HUES6 (cell line): ENCODE results near the gene RAD51B.

Experiments
- H3K27ac ChIP-seq: 2 replicates; pipeline ENCODE4 v1.7.0; 2013; ENCODE audit warnings: low read depth, mild to moderate bottlenecking, low read length, inconsistent platforms
- H3K27me3 ChIP-seq: 2 replicates; pipeline ENCODE4 v1.6.1; 2013; ENCODE audit warnings: low read length; ENCODE audit not compliant: control insufficient read depth, insufficient read depth
- H3K36me3 ChIP-seq: 2 replicates; pipeline ENCODE4 v1.6.1; 2013; ENCODE audit warnings: low read length; ENCODE audit not compliant: control insufficient read depth, insufficient read depth
- H3K4me1 ChIP-seq: 2 replicates; pipeline ENCODE4 v1.6.1; 2013; ENCODE audit warnings: low read length; ENCODE audit not compliant: control insufficient read depth, insufficient read depth
- H3K4me3 ChIP-seq: 2 replicates; pipeline ENCODE4 v1.5.1; 2013; ENCODE audit warnings: low read depth, low read length
- H3K9ac ChIP-seq: one replicate; pipeline ENCODE4 v1.6.1; 2013; ENCODE audit warnings: mild to moderate bottlenecking, low read length
- H3K9me3 ChIP-seq: 2 replicates; pipeline ENCODE4 v1.6.1; 2013; ENCODE audit warnings: low read depth, low read length; ENCODE audit not compliant: control insufficient read depth, insufficient read depth

RAD51B gene

DNA sequence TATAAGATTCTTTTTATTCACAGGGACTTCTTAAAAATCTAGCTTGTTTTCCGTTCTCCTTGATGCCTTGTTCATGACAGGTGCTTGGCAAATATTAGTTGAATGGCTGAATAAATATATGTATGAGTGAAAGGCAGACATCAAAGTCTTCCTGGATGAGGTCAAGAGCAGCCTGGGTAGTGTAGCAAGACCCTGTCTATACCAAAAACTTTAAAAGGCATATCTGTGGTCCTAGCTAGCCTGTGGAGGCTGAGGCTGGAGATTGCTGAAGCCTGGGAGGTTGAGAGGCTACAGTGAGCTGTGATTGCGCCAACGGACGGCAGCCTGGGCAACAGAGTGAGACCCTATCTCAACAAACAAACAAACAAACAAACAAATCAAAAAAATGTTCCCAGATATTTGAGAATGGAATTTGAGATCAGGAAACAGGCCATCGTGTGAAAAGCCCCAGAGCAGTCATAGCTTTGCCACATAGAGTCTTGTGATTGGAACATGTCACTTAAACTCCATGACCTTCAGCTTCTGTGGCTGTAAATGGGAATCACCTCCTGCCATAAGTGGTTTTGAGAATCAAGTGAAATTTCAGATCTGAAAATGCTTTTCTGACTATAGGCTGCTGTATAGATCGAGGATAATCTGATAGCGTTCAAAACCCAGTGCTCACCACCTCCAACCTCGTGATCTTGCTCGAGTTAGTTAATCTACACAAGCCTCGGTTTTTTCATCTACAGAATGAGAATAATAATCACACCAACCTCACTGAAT, 908.9 kb downstream of the RAD51B start:
- Histone ChIP-seq H3K9ac (no peak overlapping the region), H3K36me3 (no peaks in the 10 kb centered on the region)

DNA sequence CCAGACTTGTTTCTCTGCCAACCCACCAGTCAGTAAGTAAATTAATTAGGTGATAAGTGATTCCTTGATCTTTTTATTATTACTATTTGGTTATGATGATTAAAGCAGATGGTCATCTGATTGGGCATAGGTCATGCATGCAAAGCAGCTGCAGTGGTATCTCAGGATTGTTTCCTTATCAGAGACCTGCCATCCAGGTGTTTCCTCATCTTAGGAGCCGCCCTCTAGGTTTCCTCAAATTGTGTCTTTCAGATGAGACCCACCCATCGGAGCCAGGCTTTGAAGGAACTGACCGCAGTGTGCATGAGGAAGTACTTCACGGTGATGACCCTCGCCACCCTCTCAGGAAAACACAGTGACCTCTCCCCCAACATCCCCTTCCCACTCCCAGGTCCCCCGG, 910.0 kb downstream of the RAD51B start:
- no peak overlapping the region for H3K4me3 ChIP-seq
- H3K27ac ChIP-seq = no peak overlapping the region
- peaks cover 12% of the 10 kb centered on the region for H3K4me1 ChIP-seq
- H3K9ac ChIP-seq = no peak overlapping the region
- no peaks in the 10 kb centered on the region for H3K27me3 ChIP-seq
- H3K36me3 ChIP-seq = no peaks in the 10 kb centered on the region
- no peaks in the 10 kb centered on the region for H3K9me3 ChIP-seq

More for the DNA sequence above, 908.9 kb downstream of the RAD51B start:
- H3K4me1 ChIP-seq = peaks cover 12% of the 10 kb centered on the region
- H3K27ac ChIP-seq = no peak overlapping the region
- H3K9me3 ChIP-seq = no peaks in the 10 kb centered on the region
- no peaks in the 10 kb centered on the region for H3K27me3 ChIP-seq
- H3K4me3 ChIP-seq = no peak overlapping the region

DNA sequence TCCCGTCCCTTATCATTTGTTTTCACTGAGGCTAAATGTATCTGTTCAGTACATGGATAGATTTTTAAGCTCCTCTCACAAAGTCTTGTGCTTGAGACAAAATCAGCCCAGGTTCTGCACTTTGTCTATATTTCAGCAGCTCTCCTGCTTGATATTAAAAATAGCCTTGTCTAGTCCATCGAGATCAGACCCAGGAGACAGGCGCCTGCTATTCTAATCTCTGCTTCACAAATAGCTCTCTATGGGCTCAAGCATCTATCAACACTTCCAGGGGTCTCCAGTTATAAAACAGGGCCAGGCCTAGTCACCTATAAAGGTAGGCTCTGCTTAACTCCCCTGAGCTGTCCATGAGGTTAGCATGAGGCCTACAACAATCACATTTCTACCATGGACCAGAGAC, 910.8 kb downstream of the RAD51B start:
- Histone ChIP-seq H3K27ac (no peak overlapping the region), H3K9ac (no peak overlapping the region), H3K4me3 (no peak overlapping the region), H3K27me3 (no peaks in the 10 kb centered on the region), H3K4me1 (peaks cover 12% of the 10 kb centered on the region), H3K9me3 (no peaks in the 10 kb centered on the region), H3K36me3 (no peaks in the 10 kb centered on the region)

DNA sequence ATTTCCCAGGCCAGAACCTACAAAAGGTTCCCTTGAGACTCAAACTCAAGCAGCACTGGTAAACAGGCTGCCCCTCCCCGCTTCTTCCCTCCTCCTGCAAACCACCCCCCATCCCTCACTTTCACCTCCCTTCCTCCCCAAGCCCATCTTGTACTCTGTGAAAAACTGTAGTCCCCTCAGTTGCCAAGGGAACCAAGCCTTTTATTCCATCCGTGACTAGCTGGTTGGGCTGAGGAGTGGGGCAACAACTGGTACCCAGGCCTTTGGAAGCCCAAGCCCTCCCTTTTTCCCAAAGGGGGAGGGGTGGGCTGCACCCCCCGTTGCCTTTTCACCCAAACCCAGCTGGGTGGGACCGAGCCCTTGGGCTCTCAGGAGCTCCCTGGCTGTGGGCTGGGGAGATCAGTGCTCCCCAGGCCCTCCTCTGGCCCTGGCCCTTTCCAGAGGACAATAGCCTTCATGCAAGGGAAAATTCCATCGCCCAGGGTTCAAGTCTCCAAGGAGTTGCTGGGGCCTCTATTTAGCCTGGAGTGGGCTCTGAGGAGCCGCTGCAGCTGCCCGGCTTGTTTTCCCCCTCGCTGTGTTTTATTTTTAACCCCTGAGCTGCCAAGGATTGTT, 911.3 kb downstream of the RAD51B start:
- Histone ChIP-seq H3K27ac (no peak overlapping the region), H3K4me1 (peaks cover 12% of the 10 kb centered on the region), H3K4me3 (no peak overlapping the region), H3K9me3 (no peaks in the 10 kb centered on the region), H3K9ac (no peak overlapping the region), H3K27me3 (no peaks in the 10 kb centered on the region), H3K36me3 (no peaks in the 10 kb centered on the region)

DNA sequence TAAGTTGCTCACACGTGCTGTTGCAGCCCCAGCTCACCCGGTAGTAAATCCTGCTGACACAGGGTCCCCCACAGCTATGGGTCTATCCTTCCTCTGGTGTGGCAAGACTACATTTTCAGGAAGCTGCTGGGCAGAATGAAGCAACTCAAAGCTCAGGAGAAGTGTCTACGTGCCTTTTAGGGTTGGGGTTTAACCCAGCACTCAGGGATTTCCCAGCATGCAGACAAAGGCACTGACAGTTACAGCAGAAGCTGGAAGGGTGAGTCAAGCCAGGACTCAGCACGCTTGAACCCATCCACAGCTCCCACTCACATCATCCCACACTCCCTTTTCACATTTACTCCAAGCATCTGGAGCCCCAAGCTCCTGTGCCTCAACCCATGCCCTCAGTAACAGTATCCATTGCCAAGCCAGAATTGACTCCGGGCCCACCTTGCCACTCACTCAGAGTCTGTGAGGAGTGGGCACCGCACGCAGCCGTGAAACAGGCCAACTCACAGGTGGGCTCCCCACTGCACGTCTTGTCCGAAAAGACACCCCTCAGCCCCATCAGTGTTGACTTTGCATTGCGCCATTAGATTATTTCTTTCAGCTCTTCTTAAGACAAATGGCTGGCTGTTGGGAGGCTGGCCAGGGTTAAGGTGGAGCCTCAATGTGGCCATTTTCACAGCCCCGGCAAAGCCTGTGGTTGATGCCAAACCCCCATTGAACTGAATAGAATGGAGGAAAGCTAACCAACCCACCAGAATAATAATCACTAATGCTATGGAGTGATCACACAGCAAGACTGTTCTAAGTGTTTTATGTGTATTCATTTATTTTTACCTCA, 913.7 kb downstream of the RAD51B start:
- H3K27ac ChIP-seq = no peak overlapping the region
- no peaks in the 10 kb centered on the region for H3K27me3 ChIP-seq
- H3K4me3 ChIP-seq = no peak overlapping the region
- no peak overlapping the region for H3K9ac ChIP-seq
- H3K9me3 ChIP-seq = no peaks in the 10 kb centered on the region
- H3K36me3 ChIP-seq = no peaks in the 10 kb centered on the region
- peaks cover 12% of the 10 kb centered on the region for H3K4me1 ChIP-seq

DNA sequence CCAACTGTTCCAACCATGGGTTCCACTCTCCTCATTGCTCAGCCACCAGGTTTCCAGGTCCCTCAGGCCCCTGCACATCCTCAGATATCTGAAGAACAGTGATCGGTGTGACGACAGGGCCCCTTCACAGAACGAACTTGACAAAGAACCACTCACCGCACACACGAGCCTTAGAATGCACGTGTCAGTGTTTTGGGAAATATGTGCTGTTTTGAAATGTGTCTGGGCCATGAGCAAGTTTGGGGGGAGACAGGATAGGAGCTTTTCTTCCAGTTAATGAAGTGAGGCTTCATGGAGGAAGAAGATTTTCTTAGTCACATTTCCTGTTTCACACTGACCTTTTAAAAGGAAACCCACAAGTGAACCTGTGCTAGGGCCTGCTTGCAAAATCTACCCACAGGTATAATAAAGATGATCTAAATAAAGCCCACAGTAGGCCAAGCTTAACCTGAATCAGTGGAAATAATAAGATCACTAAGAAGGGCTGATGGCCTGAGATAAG, 914.7 kb downstream of the RAD51B start:
- H3K36me3 ChIP-seq = no peaks in the 10 kb centered on the region
- no peaks in the 10 kb centered on the region for H3K27me3 ChIP-seq
- no peak overlapping the region for H3K27ac ChIP-seq
- H3K4me1 ChIP-seq = peaks cover 12% of the 10 kb centered on the region
- H3K9me3 ChIP-seq = no peaks in the 10 kb centered on the region
- H3K9ac ChIP-seq = no peak overlapping the region
- no peak overlapping the region for H3K4me3 ChIP-seq

DNA sequence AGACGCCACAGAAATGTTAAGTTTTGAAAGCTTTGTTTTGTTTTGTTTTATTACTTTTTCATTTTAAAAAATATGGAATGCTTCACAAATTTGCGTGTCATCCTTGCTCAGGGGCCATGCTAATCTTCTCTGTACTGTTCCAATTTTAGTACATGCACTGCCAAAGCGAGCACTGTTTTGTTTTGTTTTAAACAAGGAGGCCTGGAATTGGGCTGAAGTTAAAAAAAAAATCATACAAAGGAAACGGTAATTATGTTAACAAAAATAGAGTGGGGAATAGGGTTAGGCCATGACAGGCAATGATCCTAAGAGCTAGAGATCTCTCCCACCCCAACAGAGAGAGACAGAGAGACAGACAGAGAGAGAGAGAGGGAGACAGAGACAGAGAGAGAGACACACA, 916.3 kb downstream of the RAD51B start:
- Histone ChIP-seq H3K27ac (no peak overlapping the region), H3K36me3 (no peaks in the 10 kb centered on the region), H3K9ac (no peak overlapping the region), H3K4me1 (peaks cover 8% of the 10 kb centered on the region), H3K4me3 (no peak overlapping the region), H3K9me3 (peaks cover 2% of the 10 kb centered on the region; the same call in 1 of the 2 replicates), H3K27me3 (no peaks in the 10 kb centered on the region)

DNA sequence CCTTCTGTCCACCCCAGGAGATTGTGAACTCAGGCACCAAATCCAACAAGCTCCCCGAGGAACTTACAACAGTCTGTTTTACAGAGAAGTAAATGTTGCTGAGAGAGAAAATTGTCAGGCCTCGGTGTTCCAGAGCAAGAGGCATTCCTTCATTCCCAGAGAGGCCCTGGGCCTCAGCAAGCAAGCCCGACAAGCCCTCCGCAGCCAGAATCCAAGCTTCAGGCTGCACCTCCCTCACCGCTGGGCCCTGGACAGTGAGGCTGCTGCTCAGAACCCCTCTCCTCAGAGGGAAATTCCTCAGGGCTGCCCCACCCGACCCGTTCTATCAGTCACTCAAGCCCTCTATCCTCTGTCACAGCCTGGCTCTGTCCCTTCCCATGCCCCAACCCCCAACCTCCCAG, 916.9 kb downstream of the RAD51B start:
- no peak overlapping the region for H3K9ac ChIP-seq
- peaks cover 2% of the 10 kb centered on the region for H3K4me1 ChIP-seq

DNA sequence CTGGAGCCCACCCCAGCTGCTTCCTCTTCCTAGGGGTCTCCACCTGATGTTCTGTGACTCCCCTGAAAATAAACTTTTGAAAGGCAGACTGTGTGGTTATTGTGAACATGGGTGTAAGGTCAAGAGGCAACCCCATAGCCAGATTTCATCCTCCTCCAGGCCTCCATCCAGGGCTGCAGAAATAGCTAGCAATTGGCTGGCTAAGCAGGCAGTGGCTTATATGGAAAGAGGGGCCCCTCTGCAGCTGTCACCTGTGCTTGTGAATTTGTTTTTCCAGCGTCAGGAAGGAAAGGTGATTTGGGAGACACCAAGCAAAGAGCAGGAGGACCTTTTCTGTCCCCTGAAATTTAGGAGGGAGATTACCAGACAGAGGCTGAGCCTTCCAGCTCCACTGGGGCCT, 917.5 kb downstream of the RAD51B start:
- Histone ChIP-seq H3K36me3 (no peaks in the 10 kb centered on the region), H3K4me1 (no peaks in the 10 kb centered on the region; the same call in 1 of the 2 replicates), H3K4me3 (no peak overlapping the region), H3K27ac (no peak overlapping the region), H3K9me3 (peaks cover 8% of the 10 kb centered on the region), H3K27me3 (no peaks in the 10 kb centered on the region), H3K9ac (no peak overlapping the region)

More for the DNA sequence above, 916.9 kb downstream of the RAD51B start:
- no peaks in the 10 kb centered on the region for H3K36me3 ChIP-seq
- no peak overlapping the region for H3K27ac ChIP-seq
- peaks cover 8% of the 10 kb centered on the region for H3K9me3 ChIP-seq
- no peak overlapping the region for H3K4me3 ChIP-seq
- no peaks in the 10 kb centered on the region for H3K27me3 ChIP-seq

DNA sequence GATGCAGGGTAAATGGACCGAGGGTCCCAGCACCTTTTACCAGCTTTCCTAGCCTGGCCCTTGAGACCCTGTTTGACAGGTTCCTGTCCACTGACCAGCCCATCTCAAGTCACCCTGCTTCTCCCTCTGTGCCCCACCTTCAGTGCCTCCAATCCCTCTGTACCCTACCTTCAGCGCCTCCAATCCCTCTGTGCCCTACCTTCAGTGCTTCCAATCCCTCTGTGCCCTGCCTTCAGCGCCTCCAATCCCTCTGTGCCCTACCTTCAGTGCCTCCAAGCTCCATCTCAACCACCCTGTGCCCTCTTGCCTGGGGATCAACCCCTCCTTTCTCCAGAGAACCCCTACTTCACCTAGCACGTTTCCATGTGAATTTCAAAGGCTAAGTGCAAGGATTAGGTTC, 919.0 kb downstream of the RAD51B start:
- H3K4me3 ChIP-seq = no peak overlapping the region
- H3K36me3 ChIP-seq = no peaks in the 10 kb centered on the region
- no peak overlapping the region for H3K9ac ChIP-seq
- no peaks in the 10 kb centered on the region; the same call in 1 of the 2 replicates for H3K4me1 ChIP-seq
- no peaks in the 10 kb centered on the region for H3K27me3 ChIP-seq
- no peak overlapping the region for H3K27ac ChIP-seq
- peaks cover 8% of the 10 kb centered on the region for H3K9me3 ChIP-seq

DNA sequence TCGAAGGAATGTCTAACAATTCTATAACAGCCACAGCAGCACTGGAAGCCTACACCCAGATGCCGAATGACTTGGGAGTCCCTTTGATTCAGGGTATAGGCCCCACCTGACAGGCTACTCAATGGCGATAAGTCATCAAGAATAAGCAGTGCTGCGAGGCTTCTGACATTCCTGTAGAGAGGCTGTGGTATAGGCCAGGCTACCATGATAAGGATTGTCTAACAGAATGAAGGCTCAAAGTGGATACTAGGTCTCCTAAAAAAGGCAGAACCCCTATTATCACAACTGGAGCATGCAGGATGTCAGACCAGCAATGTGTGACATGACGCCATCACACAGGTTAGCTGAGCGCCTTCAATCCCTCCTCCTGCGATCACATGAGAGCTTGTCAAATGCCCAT, 920.1 kb downstream of the RAD51B start:
- Histone ChIP-seq H3K4me1 (no peaks in the 10 kb centered on the region; the same call in 1 of the 2 replicates), H3K27me3 (no peaks in the 10 kb centered on the region), H3K27ac (no peak overlapping the region), H3K9me3 (peaks cover 8% of the 10 kb centered on the region), H3K4me3 (no peak overlapping the region), H3K9ac (no peak overlapping the region), H3K36me3 (no peaks in the 10 kb centered on the region)
